Esophagus squamous epithelium (tissue), 5 donors: ENCODE measurements around the gene RAB24. TPM values are rescaled to one million over a fixed set of nuclear protein-coding genes. Genes with fewer than 3 reads are reported as not detected.

Experiments
- DNase-seq: peaks from one replicate; lab custom pipeline; 2025; lab: John Stamatoyannopoulos, UW
- H3K27ac ChIP-seq, 4 donors: fragments of 200-600 bp; sonication (generic); one replicate each; pipeline ENCODE4 v1.5.1; 2016 to 2019; ENCODE audit warnings: mild to moderate bottlenecking in 1 of 4
- H3K27me3 ChIP-seq, 4 donors: fragments of 200-600 bp; sonication (generic); 1 replicate in 3 of 4; 2 replicates in 1 of 4; pipeline versions ENCODE4 v1.5.1 to v1.6.0; 2017 to 2021; ENCODE audit warnings: antibody characterized with exemption in 1 of 4
- H3K36me3 ChIP-seq, 3 donors: fragments of 200-600 bp; sonication (generic); one replicate each; pipeline ENCODE4 v1.5.1; 2016 to 2019
- H3K4me1 ChIP-seq, 3 donors: fragments of 200-600 bp; sonication (generic); one replicate each; pipeline ENCODE4 v1.5.1; 2017 to 2019
- H3K4me3 ChIP-seq, 4 donors: fragments of 200-600 bp; sonication (generic); 1 replicate in 3 of 4; 2 replicates in 1 of 4; pipeline ENCODE4 v1.5.1; 2016 to 2019; ENCODE audit warnings: mild to moderate bottlenecking in 2 of 4, moderate library complexity in 1 of 4
- H3K9me3 ChIP-seq, 3 donors: fragments of 200-600 bp; sonication (generic); one replicate each; pipeline ENCODE4 v1.5.1; 2016 to 2019
- POLR2A ChIP-seq, 4 donors: fragments of 450-650 bp; IDR thresholded peaks; one replicate each; pipeline ENCODE4 v1.6.1; 2017; ENCODE audit warnings: antibody characterized with exemption in 4 of 4, mild to moderate bottlenecking in 4 of 4, moderate library complexity in 3 of 4
- WGBS, 2 donors: methylation state at CpG; one replicate each; pipeline ENCODE4 v1.1.5; 2018; 5-methylcytosine and 5-hydroxymethylcytosine counted together
- intact Hi-C: fragments of 100-400 bp; cut with DNase I; formaldehyde crosslinking; loops from one replicate; pipeline ENCODE4 v1.15.0; 2022
- total RNA-seq, 4 donors: library from RNA; depleted of rRNA; stranded (reverse); fragments of >200 nt; gene quantifications; one replicate each; pipeline ENCODE4 v1.1.0, GENCODE V29; 2016
- TF ChIP-seq, protein P1 (sequence below), 6 experiments: fragments of 450-650 bp in 4 of 6; fragments of 200-600 bp in 2 of 6; sonication (generic) in 2 of 6; IDR thresholded peaks; one replicate each; pipeline ENCODE4 v1.5.1; 2016 to 2019; ENCODE audit warnings: antibody characterized with exemption in 6 of 6, mild to moderate bottlenecking in 4 of 6, moderate library complexity in 4 of 6
- donor health status: DM: yes; HTN: yes; CAD: no.

RAB24 gene
- total RNA-seq, 4 donors from 2014 or later: 24.0 to 74.4 (median 49.8) TPM

DNA sequence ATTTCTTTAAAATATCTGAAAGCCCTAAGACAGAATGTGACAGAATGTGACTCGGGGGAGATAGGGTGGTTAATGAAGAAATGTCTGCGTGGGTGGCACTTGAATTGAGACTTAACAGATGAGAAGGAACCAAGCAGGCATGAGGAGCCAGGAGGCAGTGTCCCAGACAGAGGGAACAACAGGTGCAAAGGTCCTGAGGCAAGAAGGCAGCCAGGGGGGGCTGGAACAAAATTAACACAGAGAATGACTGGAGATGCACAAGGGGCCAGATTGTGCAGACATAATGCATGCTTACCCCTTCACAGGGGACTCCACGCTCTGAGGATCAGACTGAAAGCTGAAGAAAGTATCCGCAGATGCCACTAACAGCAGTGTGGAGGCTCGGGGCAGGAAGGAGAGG, 46.2 kb upstream of the RAB24 start:
- H3K4me3 ChIP-seq: peak overlapping the region; percentile 57 to 90 (median 70)
- 40 to 61% methylated on average over 5 of the region's 5 CpGs for WGBS, 2 donors
- H3K4me1 ChIP-seq: peaks cover 36 to 67% (median 39%) of the 10 kb centered on the region in 3 donors
- no peaks in the 10 kb centered on the region for H3K27me3 ChIP-seq
- no peak for DNase-seq
- intact Hi-C loops: no loop called here
- peaks cover 0 to 50% (median 0%) of the 10 kb centered on the region in 3 donors for H3K36me3 ChIP-seq
- peak overlapping the region in 3 of 4 donors; percentile 88 to 96 (median 90) for H3K27ac ChIP-seq
- H3K9me3 ChIP-seq: no peaks in the 10 kb centered on the region
- TF ChIP-seq, protein P1, sequence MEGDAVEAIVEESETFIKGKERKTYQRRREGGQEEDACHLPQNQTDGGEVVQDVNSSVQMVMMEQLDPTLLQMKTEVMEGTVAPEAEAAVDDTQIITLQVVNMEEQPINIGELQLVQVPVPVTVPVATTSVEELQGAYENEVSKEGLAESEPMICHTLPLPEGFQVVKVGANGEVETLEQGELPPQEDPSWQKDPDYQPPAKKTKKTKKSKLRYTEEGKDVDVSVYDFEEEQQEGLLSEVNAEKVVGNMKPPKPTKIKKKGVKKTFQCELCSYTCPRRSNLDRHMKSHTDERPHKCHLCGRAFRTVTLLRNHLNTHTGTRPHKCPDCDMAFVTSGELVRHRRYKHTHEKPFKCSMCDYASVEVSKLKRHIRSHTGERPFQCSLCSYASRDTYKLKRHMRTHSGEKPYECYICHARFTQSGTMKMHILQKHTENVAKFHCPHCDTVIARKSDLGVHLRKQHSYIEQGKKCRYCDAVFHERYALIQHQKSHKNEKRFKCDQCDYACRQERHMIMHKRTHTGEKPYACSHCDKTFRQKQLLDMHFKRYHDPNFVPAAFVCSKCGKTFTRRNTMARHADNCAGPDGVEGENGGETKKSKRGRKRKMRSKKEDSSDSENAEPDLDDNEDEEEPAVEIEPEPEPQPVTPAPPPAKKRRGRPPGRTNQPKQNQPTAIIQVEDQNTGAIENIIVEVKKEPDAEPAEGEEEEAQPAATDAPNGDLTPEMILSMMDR (IDR thresholded peaks at IDR 0.05): no peak
- TF ChIP-seq POLR2A (IDR thresholded peaks at IDR 0.05): no peak

DNA sequence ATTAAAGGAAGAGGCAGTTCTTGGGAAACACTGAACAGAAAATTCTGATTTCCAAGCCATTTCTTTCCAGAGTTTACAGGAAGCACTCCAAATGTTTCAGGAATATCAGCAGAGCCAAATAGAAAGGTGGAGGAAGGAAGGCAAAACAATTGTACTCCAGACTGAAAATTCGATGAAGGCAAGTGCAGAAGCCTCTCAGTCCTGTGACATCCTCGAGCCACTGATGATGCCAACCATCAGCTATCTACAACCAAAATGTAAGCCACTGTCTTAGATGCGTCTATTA, 45.8 kb upstream of the RAB24 start:
- TF ChIP-seq POLR2A (IDR thresholded peaks at IDR 0.05): no peak
- TF ChIP-seq, protein P1 (IDR thresholded peaks at IDR 0.05): no peak
- Histone ChIP-seq H3K9me3 (no peaks in the 10 kb centered on the region), H3K4me3 (peak overlapping the region in 2 of 4 donors; percentile 67 to 90), H3K36me3 (peaks cover 0 to 55% (median 0%) of the 10 kb centered on the region in 3 donors), H3K27me3 (no peaks in the 10 kb centered on the region), H3K4me1 (peaks cover 36 to 69% (median 39%) of the 10 kb centered on the region in 3 donors), H3K27ac (peak overlapping the region in 2 of 4 donors; percentile 90 to 96)
- WGBS, 2 donors: 61 to 65% methylated on average over 3 of the region's 3 CpGs
- intact Hi-C loops: no loop called here
- DNase-seq: no peak

GRCh38 chr5:177347699-177348098, 44.2 kb upstream of the RAB24 start:
- peaks cover 36 to 75% (median 39%) of the 10 kb centered on the region in 3 donors for H3K4me1 ChIP-seq
- DNase-seq: no peak
- TF ChIP-seq POLR2A (IDR thresholded peaks at IDR 0.05): no peak
- TF ChIP-seq, protein P1 (IDR thresholded peaks at IDR 0.05): no peak
- peaks cover 0 to 71% (median 0%) of the 10 kb centered on the region in 3 donors for H3K36me3 ChIP-seq
- no peaks in the 10 kb centered on the region for H3K9me3 ChIP-seq
- no peak overlapping the region for H3K4me3 ChIP-seq
- H3K27ac ChIP-seq: peak overlapping the region in 1 of 4 donors; percentile 49
- WGBS, 2 donors: 85 to 86% methylated on average over 4 of the region's 4 CpGs
- H3K27me3 ChIP-seq: no peaks in the 10 kb centered on the region
- intact Hi-C loops: no loop called here

GRCh38 chr5:177346820-177347219, 43.3 kb upstream of the RAB24 start:
- Histone ChIP-seq H3K4me3 (no peak overlapping the region), H3K36me3 (peaks cover 0 to 80% (median 0%) of the 10 kb centered on the region in 3 donors), H3K4me1 (peaks cover 34 to 68% (median 36%) of the 10 kb centered on the region in 3 donors), H3K27me3 (no peaks in the 10 kb centered on the region), H3K9me3 (no peaks in the 10 kb centered on the region), H3K27ac (peak overlapping the region in 2 of 4 donors; percentile 42 to 49)
- TF ChIP-seq POLR2A (IDR thresholded peaks at IDR 0.05): no peak
- TF ChIP-seq, protein P1 (IDR thresholded peaks at IDR 0.05): no peak
- WGBS, 2 donors: 79 to 82% methylated on average over 4 of the region's 4 CpGs
- DNase-seq: no peak
- intact Hi-C loops: no loop called here

DNA sequence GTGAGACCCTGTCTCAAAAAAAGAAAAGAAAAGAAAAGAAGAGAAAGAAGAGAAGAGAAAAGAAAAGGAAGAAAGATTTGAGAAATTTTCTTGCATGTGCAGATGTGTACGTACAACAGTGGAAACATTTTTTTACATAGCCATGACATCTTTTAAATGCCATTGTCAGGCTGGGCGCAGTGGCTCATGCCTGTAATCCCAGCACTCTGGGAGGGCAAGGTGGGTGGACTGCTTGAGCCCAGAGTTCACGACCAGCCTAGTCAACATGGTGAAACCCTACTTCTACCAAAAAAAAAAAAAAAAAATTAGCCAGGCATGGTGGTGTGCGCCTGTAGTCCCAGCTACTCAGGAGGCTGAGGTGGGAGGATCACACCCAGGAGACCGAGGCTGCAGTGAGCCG, 41.4 kb upstream of the RAB24 start:
- no peak for DNase-seq
- WGBS, 2 donors: 87 to 98% methylated on average over 6 of the region's 6 CpGs
- Histone ChIP-seq H3K36me3 (peaks cover 0 to 96% (median 0%) of the 10 kb centered on the region in 3 donors), H3K4me1 (peaks cover 22 to 64% (median 24%) of the 10 kb centered on the region in 3 donors), H3K4me3 (no peak overlapping the region), H3K27me3 (no peaks in the 10 kb centered on the region), H3K9me3 (no peaks in the 10 kb centered on the region), H3K27ac (no peak overlapping the region)
- TF ChIP-seq, protein P1 (IDR thresholded peaks at IDR 0.05): no peak
- TF ChIP-seq POLR2A (IDR thresholded peaks at IDR 0.05): no peak
- intact Hi-C loops: no loop called here
